ENCODE data around the gene DGCR6L. TPM values are rescaled to one million over a fixed set of nuclear protein-coding genes. Genes with fewer than 3 reads are reported as not detected.
"Not testable (repeated sequence)": the region's sequence is repeated elsewhere in the genome, so short reads cannot be mapped to it uniquely, and the experiment has no call there.

Gene DGCR6L
- total and polyA plus RNA-seq, 3 experiments from 2014 or later = 46.8 to 150 (median 48.4) TPM

GRCh38 chr22:20338291-20338690 is 18.4 kb upstream of the DGCR6L start:
- H3K4me1 ChIP-seq (ENCODE audit: insufficient read depth, low read length); CTCF ChIA-PET; POLR2A ChIA-PET; H3K27ac ChIP-seq (ENCODE audit: low read depth, low read length); H3K27ac Mint-ChIP-seq; H3K4me3 Mint-ChIP-seq; H3K36me3 ChIP-seq (ENCODE audit: insufficient read depth, low read length); H3K9me3 ChIP-seq (ENCODE audit: low read length); H3K27me3 ChIP-seq (ENCODE audit: insufficient read depth, low read length, poor library complexity, severe bottlenecking); H3K27me3 Mint-ChIP-seq; H3K36me3 Mint-ChIP-seq; DNase-seq; H3K4me3 ChIP-seq (ENCODE audit: low read length); H3K9me3 Mint-ChIP-seq; H3K4me1 Mint-ChIP-seq: not testable (repeated sequence)

DNA sequence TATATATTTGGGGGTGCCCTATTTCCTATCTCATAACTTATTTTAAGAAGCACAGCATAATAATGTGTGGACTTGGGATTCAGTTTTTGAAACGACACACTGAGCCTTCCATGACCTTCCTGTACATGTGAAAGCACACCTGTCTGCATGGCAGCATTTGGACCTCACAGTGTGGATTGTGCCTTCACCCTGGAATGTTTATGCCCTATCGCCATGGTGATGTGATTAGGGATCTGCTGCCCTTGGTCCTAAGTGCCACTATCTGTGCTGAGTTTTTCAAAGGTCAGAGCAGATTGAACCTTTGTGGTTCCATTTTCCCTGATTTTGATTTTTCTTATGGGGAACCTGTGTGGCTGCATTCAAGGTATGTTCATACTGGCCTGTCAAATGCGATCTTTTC is 17.9 kb upstream of the DGCR6L start:
- H3K4me3 Mint-ChIP-seq; DNase-seq; H3K4me3 ChIP-seq (ENCODE audit: low read length); H3K9me3 ChIP-seq (ENCODE audit: low read length); H3K27ac Mint-ChIP-seq; H3K27me3 Mint-ChIP-seq; H3K36me3 Mint-ChIP-seq; H3K4me1 Mint-ChIP-seq; POLR2A ChIA-PET; H3K27ac ChIP-seq (ENCODE audit: low read depth, low read length); H3K4me1 ChIP-seq (ENCODE audit: insufficient read depth, low read length); H3K9me3 Mint-ChIP-seq; H3K36me3 ChIP-seq (ENCODE audit: insufficient read depth, low read length); CTCF ChIA-PET; H3K27me3 ChIP-seq (ENCODE audit: insufficient read depth, low read length, poor library complexity, severe bottlenecking): not testable (repeated sequence)

DNA sequence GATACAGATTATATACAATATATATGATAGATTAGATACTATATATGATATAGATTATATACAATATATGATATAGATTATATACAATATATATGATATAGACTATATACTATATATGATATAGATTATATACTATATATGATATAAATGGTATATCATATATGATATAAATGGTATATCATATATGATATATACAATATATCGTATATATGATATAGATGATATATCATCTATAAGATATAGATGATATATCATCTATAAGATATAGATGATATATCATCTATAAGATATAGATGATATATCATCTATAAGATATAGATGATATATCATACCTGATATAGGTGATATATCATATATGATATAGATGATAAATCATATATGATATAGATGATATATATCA is 16.7 kb upstream of the DGCR6L start:
- DNase-seq; H3K4me3 ChIP-seq (ENCODE audit: low read length); H3K4me3 Mint-ChIP-seq; H3K27me3 Mint-ChIP-seq; H3K27me3 ChIP-seq (ENCODE audit: insufficient read depth, low read length, poor library complexity, severe bottlenecking); CTCF ChIA-PET; H3K27ac Mint-ChIP-seq; H3K27ac ChIP-seq (ENCODE audit: low read depth, low read length); H3K9me3 Mint-ChIP-seq; H3K36me3 Mint-ChIP-seq; H3K4me1 Mint-ChIP-seq; H3K36me3 ChIP-seq (ENCODE audit: insufficient read depth, low read length); H3K4me1 ChIP-seq (ENCODE audit: insufficient read depth, low read length); H3K9me3 ChIP-seq (ENCODE audit: low read length); POLR2A ChIA-PET: not testable (repeated sequence)

DNA sequence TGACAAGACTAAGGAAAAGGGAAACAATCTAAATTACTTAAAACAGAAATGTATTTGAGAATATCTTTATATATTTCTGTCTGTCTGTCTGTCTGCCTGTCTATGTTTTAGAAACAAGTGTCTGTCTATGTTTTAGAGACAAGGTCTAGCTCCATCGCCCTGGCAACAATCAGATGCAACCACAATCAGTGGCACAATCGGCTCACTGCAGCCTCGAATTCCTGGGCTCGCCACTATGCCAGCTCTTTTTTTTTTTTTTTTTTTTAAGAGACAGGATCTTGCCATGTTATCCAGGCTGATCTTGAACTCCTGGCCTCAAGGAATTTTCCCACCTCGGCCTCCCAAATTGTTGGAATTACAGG is 8.7 kb upstream of the DGCR6L start:
- CTCF ChIA-PET; H3K9me3 ChIP-seq (ENCODE audit: low read length); H3K36me3 ChIP-seq (ENCODE audit: insufficient read depth, low read length); H3K4me1 ChIP-seq (ENCODE audit: insufficient read depth, low read length); H3K27me3 ChIP-seq (ENCODE audit: insufficient read depth, low read length, poor library complexity, severe bottlenecking); H3K4me3 ChIP-seq (ENCODE audit: low read length); H3K36me3 Mint-ChIP-seq; H3K9me3 Mint-ChIP-seq; H3K27me3 Mint-ChIP-seq; H3K27ac ChIP-seq (ENCODE audit: low read depth, low read length): not testable (repeated sequence)
- POLR2A ChIA-PET = interaction anchor here (0.6 to 0.7 kb wide), 2 partner anchors 143 to 1007 kb away, joined by 3 to 6 read pairs; no protein-coding TSS in a partner anchor
- peak overlapping the region; percentile 72 to 91 (median 80) for H3K4me3 Mint-ChIP-seq
- H3K4me1 Mint-ChIP-seq = peaks cover 18 to 27% (median 26%) of the 10 kb centered on the region in 3 donors
- peak in 3 of 5 donors; percentile 22 to 66 (median 44) for DNase-seq
- peak overlapping the region; percentile 81 to 97 (median 90) for H3K27ac Mint-ChIP-seq

- Mint-ChIP-seq H3K4me1 (peaks cover 30 to 50% (median 48%) of the 10 kb centered on the region in 3 donors), H3K27ac (peak overlapping the region in 1 of 8 donors; percentile 52)
- H3K27ac ChIP-seq (ENCODE audit: low read depth, low read length); H3K36me3 ChIP-seq (ENCODE audit: insufficient read depth, low read length); POLR2A ChIA-PET; H3K27me3 ChIP-seq (ENCODE audit: insufficient read depth, low read length, poor library complexity, severe bottlenecking); H3K36me3 Mint-ChIP-seq; CTCF ChIA-PET; H3K9me3 Mint-ChIP-seq; H3K4me3 ChIP-seq (ENCODE audit: low read length); H3K4me3 Mint-ChIP-seq; DNase-seq; H3K27me3 Mint-ChIP-seq; H3K9me3 ChIP-seq (ENCODE audit: low read length): not testable (repeated sequence)
- peaks cover 23% of the 10 kb centered on the region for H3K4me1 ChIP-seq (ENCODE audit: insufficient read depth, low read length)
Measured at GRCh38 chr22:20325996-20326395, 6.1 kb upstream of the DGCR6L start.

- Histone ChIP-seq H3K27ac (ENCODE audit: low read depth, low read length) (no peak overlapping the region), H3K9me3 (ENCODE audit: low read length) (no peaks in the 10 kb centered on the region), H3K4me3 (ENCODE audit: low read length) (no peak overlapping the region), H3K36me3 (ENCODE audit: insufficient read depth, low read length) (no peaks in the 10 kb centered on the region), H3K27me3 (ENCODE audit: insufficient read depth, low read length, poor library complexity, severe bottlenecking) (no peaks in the 10 kb centered on the region), H3K4me1 (ENCODE audit: insufficient read depth, low read length) (peaks cover 32% of the 10 kb centered on the region)
- Mint-ChIP-seq H3K9me3 (no peaks in the 10 kb centered on the region), H3K27me3 (no peaks in the 10 kb centered on the region), H3K27ac (peak overlapping the region in 7 of 8 donors; percentile 47 to 87 (median 78)), H3K36me3 (peaks cover 0 to 9% (median 0%) of the 10 kb centered on the region in 3 donors), H3K4me3 (peak overlapping the region in 5 of 7 donors; percentile 28 to 65 (median 41)), H3K4me1 (peaks cover 39 to 59% (median 58%) of the 10 kb centered on the region in 3 donors)
- peak in 2 of 5 donors; percentile 41 to 47 for DNase-seq
- CTCF ChIA-PET = no interaction called here
- POLR2A ChIA-PET = no interaction called here
Measured at GRCh38 chr22:20324139-20324516, 4.3 kb upstream of the DGCR6L start.

DNA sequence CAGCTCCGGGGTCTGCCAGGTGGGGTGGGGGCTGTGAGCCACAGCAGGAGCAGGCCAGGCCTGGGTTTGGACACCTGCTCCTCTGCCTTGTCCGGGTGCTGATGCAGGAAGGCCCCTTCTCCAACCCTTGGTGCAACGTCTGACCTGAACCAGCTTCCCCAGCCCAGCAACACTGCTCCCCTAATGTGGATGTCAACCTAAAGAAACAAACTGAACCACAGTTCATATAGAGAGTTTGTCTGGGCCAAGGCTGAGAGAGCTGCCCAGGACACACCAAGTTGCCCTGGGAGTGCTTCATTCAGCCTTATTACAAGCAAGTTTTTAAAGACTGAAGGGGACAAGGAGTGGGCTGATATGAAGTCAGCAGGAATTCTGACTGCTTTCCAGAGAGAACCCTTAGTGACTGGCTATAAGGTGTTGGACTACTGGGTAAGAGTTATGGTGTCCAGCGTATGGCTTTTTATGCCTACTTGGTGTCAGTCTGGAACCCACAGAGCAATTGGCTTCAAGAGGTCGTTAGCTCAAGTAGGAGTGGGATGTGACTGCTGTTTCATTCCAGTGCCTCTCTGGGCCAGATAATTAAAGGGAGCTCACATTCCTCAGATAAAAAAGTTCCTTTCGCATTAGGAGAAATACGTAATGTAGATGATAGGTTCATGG is 1.8 kb upstream of the DGCR6L start:
- H3K9me3 Mint-ChIP-seq; H3K27me3 ChIP-seq (ENCODE audit: insufficient read depth, low read length, poor library complexity, severe bottlenecking); H3K4me3 ChIP-seq (ENCODE audit: low read length); H3K27me3 Mint-ChIP-seq; H3K27ac ChIP-seq (ENCODE audit: low read depth, low read length); CTCF ChIA-PET; H3K9me3 ChIP-seq (ENCODE audit: low read length); H3K36me3 ChIP-seq (ENCODE audit: insufficient read depth, low read length); DNase-seq: not testable (repeated sequence)
- Mint-ChIP-seq H3K4me3 (peak overlapping the region; percentile 33 to 92 (median 80)), H3K27ac (peak overlapping the region in 7 of 8 donors; percentile 46 to 90 (median 69)), H3K4me1 (peaks cover 46 to 69% (median 64%) of the 10 kb centered on the region in 3 donors), H3K36me3 (peaks cover 0 to 10% (median 0%) of the 10 kb centered on the region in 3 donors)
- POLR2A ChIA-PET = interaction anchor here (1.6 kb wide), 1 partner anchor 74 kb away, joined by 3 read pairs; no protein-coding TSS in a partner anchor
- peaks cover 54% of the 10 kb centered on the region for H3K4me1 ChIP-seq (ENCODE audit: insufficient read depth, low read length)

- CTCF ChIA-PET = interaction anchor here (1.6 kb wide), 1 partner anchor 71 kb away, joined by 4 read pairs; no protein-coding TSS in a partner anchor
- Histone ChIP-seq H3K27ac (ENCODE audit: low read depth, low read length) (peak overlapping the region; percentile 92), H3K4me3 (ENCODE audit: low read length) (peak overlapping the region; percentile 90), H3K4me1 (ENCODE audit: insufficient read depth, low read length) (peaks cover 54% of the 10 kb centered on the region)
- peak in 1 of 5 donors; percentile 43 for DNase-seq
- H3K27me3 Mint-ChIP-seq; H3K27me3 ChIP-seq (ENCODE audit: insufficient read depth, low read length, poor library complexity, severe bottlenecking); H3K36me3 ChIP-seq (ENCODE audit: insufficient read depth, low read length); H3K9me3 ChIP-seq (ENCODE audit: low read length); POLR2A ChIA-PET; H3K9me3 Mint-ChIP-seq: not testable (repeated sequence)
- Mint-ChIP-seq H3K27ac (peak overlapping the region; percentile 70 to 95 (median 92)), H3K4me1 (peaks cover 45 to 73% (median 64%) of the 10 kb centered on the region in 3 donors), H3K4me3 (peak overlapping the region; percentile 91 to 95 (median 92)), H3K36me3 (peaks cover 0 to 10% (median 0%) of the 10 kb centered on the region in 3 donors)
Measured at GRCh38 chr22:20320659-20321551, 1.0 kb upstream of the DGCR6L start.
